ENCODE measurements around the gene PHACTR3. TPM values are rescaled to one million over a fixed set of nuclear protein-coding genes. Genes with fewer than 3 reads are reported as not detected.

The PHACTR3 gene
- total RNA-seq, 1 donor from 2014 or later = 0.14 TPM

DNA sequence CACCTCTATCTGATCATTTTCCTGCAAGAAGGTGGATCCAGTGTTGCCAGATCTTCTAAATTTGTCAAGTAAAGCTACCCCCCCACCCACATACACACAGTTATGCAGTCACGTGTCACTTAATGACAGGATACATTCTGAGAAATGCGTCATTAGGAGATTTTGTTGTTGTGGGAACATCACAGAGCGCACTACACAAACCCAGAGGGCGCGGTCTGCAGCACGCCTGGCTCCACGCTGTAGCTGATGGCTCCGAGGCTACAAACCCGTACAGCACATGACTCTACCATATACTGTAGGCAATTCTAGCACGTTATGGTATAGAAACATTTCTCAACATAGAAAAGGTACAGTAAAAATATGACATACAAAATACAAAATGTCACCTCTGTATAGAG, 202.2 kb downstream of the PHACTR3 start:
- Mint-ChIP-seq H3K27ac (ENCODE audit: unreplicated experiment) (no peak overlapping the region), H3K4me3 (ENCODE audit: unreplicated experiment) (no peak overlapping the region)
- DNase-seq (ENCODE audit: low read depth) = no peak

GRCh38 chr20:59807909-59808728, 203.8 kb downstream of the PHACTR3 start:
- H3K4me3 Mint-ChIP-seq (ENCODE audit: unreplicated experiment) = no peak overlapping the region
- Histone ChIP-seq H3K9ac (ENCODE audit: low read length) (no peak overlapping the region), H3K79me2 (ENCODE audit: insufficient read depth, low read length) (no peaks in the 10 kb centered on the region), H4K20me1 (ENCODE audit: insufficient read depth, low read length) (no peaks in the 10 kb centered on the region), H2AFZ (ENCODE audit: low read depth, low read length) (no peak overlapping the region), H3K4me1 (ENCODE audit: insufficient read depth, low read length) (no peaks in the 10 kb centered on the region), H3K4me3 (ENCODE audit: insufficient read depth, low read depth, low read length) (no peak overlapping the region), H3K9me3 (ENCODE audit: insufficient read depth, low read depth, low read length) (no peaks in the 10 kb centered on the region), H3K27ac (ENCODE audit: low read depth, low read length) (no peak overlapping the region), H3K36me3 (ENCODE audit: insufficient read depth, low read length) (no peaks in the 10 kb centered on the region), H3K27me3 (ENCODE audit: insufficient read depth, low read length) (no peaks in the 10 kb centered on the region), H3K4me2 (ENCODE audit: low read length) (no peak overlapping the region)
- H3K4me1 Mint-ChIP-seq (ENCODE audit: low read depth, unreplicated experiment) = no peaks in the 10 kb centered on the region
- no peaks in the 10 kb centered on the region for H3K36me3 Mint-ChIP-seq (ENCODE audit: low read depth, unreplicated experiment)
- DNase-seq (ENCODE audit: low read depth) = no peak
- no peaks in the 10 kb centered on the region for H3K9me3 Mint-ChIP-seq (ENCODE audit: unreplicated experiment)
- FAIRE-seq = no peak
- H3K27ac Mint-ChIP-seq (ENCODE audit: unreplicated experiment) = no peak overlapping the region
- TF ChIP-seq EZH2 (IDR thresholded peaks at IDR 0.05; ENCODE audit: insufficient read depth, low read length) = no peak
- TF ChIP-seq, protein P1, sequence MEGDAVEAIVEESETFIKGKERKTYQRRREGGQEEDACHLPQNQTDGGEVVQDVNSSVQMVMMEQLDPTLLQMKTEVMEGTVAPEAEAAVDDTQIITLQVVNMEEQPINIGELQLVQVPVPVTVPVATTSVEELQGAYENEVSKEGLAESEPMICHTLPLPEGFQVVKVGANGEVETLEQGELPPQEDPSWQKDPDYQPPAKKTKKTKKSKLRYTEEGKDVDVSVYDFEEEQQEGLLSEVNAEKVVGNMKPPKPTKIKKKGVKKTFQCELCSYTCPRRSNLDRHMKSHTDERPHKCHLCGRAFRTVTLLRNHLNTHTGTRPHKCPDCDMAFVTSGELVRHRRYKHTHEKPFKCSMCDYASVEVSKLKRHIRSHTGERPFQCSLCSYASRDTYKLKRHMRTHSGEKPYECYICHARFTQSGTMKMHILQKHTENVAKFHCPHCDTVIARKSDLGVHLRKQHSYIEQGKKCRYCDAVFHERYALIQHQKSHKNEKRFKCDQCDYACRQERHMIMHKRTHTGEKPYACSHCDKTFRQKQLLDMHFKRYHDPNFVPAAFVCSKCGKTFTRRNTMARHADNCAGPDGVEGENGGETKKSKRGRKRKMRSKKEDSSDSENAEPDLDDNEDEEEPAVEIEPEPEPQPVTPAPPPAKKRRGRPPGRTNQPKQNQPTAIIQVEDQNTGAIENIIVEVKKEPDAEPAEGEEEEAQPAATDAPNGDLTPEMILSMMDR (IDR thresholded peaks at IDR 0.05; ENCODE audit: insufficient read depth, low read depth, low read length) = no peak
- peaks cover 30% of the 10 kb centered on the region for H3K27me3 Mint-ChIP-seq (ENCODE audit: low read depth, unreplicated experiment)

More for the DNA sequence above, 202.2 kb downstream of the PHACTR3 start:
- Mint-ChIP-seq H3K27me3 (ENCODE audit: low read depth, unreplicated experiment) (peaks cover 15% of the 10 kb centered on the region), H3K36me3 (ENCODE audit: low read depth, unreplicated experiment) (no peaks in the 10 kb centered on the region), H3K9me3 (ENCODE audit: unreplicated experiment) (peaks cover 5% of the 10 kb centered on the region), H3K4me1 (ENCODE audit: low read depth, unreplicated experiment) (no peaks in the 10 kb centered on the region)
- no peak overlapping the region for H3K4me2 ChIP-seq (ENCODE audit: low read length)
- no peak overlapping the region for H3K27ac ChIP-seq (ENCODE audit: low read depth, low read length)
- no peaks in the 10 kb centered on the region for H3K27me3 ChIP-seq (ENCODE audit: insufficient read depth, low read length)
- no peaks in the 10 kb centered on the region for H4K20me1 ChIP-seq (ENCODE audit: insufficient read depth, low read length)
- H3K9me3 ChIP-seq (ENCODE audit: insufficient read depth, low read depth, low read length) = no peaks in the 10 kb centered on the region
- H3K79me2 ChIP-seq (ENCODE audit: insufficient read depth, low read length) = no peaks in the 10 kb centered on the region
- H2AFZ ChIP-seq (ENCODE audit: low read depth, low read length) = no peak overlapping the region
- H3K4me1 ChIP-seq (ENCODE audit: insufficient read depth, low read length) = no peaks in the 10 kb centered on the region
- TF ChIP-seq, protein P1 (IDR thresholded peaks at IDR 0.05; ENCODE audit: insufficient read depth, low read depth, low read length) = no peak
- no peak for TF ChIP-seq EZH2 (IDR thresholded peaks at IDR 0.05; ENCODE audit: insufficient read depth, low read length)
- no peak overlapping the region for H3K9ac ChIP-seq (ENCODE audit: low read length)
- no peak overlapping the region for H3K4me3 ChIP-seq (ENCODE audit: insufficient read depth, low read depth, low read length)
- no peaks in the 10 kb centered on the region for H3K36me3 ChIP-seq (ENCODE audit: insufficient read depth, low read length)
- FAIRE-seq = no peak

Measured in astrocyte (in vitro differentiated cells and primary cell).